GM18498 (cell line): ENCODE data around the gene ABCC4.
A peak's percentile ranks its signal among the peaks of the same experiment; 100 is the strongest.
"Not testable (repeated sequence)": the region's sequence is repeated elsewhere in the genome, so short reads cannot be mapped to it uniquely, and the experiment has no call there.

Source experiments
- ATAC-seq: cut with Tn5 transposase; IDR thresholded peaks from one replicate; pipeline ENCODE4 v1.9.1; 2021; ENCODE audit warnings: mild to moderate bottlenecking, moderate library complexity; ENCODE audit not compliant: unreplicated experiment

ABCC4 gene

DNA sequence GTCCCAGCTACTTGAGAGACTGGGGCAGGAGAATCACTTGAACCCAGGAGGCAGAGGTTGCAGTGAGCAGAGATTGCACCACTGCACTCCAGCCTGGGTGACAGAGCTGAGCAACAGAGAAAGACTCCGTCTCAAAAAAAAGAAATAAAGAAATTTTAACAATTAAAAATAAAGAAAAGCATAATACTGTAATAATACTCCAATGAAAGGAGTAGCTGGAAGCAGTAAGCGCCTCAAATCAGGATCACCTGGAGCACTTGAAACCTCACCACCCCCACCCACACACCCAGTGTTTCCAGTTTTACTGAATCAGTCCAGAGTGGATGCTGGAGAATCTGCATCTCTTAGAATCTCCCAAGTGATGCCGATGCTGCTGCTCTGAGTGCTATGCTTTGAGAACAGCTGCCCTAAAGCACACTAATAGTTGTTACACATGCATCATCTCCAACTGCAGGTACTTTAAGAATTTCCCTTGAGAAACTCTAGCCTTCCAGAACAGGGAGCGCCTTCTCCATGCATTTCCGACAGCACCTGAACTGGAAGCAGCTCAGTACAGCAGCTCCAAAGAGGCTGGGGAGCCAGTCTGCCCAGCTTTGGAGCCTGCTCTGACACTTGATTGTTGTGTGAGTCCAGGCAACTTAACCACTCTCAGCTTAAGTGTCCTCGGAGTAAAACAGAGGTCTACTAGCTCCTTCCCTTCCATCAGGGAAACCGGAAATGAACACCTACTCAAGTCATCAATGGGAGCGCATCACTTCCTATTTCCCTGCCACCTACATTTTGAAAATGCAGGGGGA, 2.9 kb downstream of the ABCC4 start:
- no peak for ATAC-seq

- ATAC-seq: no peak
These were observed 4.8 kb downstream of the ABCC4 start for GRCh38 chr13:95296326-95296925.

DNA sequence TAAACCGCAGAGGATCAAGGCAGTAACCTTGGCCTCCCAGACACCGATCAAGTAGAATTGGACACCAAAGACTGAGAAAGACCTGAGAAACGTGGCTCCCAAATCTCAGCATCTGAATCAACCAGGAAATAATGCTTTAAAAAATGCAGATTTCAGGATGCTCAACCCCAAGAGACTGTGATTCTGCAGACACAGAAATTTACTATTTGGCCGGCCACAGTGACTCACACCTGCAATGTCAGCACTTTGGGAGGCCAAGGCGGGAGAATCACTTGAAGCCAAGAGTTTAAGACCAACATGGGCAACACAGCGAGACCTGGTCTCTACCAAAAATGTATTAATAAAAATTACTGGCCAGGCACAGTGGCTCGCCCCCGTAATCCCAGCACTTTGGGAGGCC, 6.2 kb downstream of the ABCC4 start:
- no peak for ATAC-seq

- ATAC-seq: no peak
These were observed 8.6 kb downstream of the ABCC4 start for GRCh38 chr13:95292622-95293021.

GRCh38 chr13:95289901-95290300, 11.3 kb downstream of the ABCC4 start:
- ATAC-seq: not testable (repeated sequence)

GRCh38 chr13:95289020-95289444, 12.2 kb downstream of the ABCC4 start:
- no peak for ATAC-seq

GRCh38 chr13:95284436-95284835, 16.8 kb downstream of the ABCC4 start:
- ATAC-seq: no peak

- ATAC-seq: no peak
These were observed 22.2 kb downstream of the ABCC4 start for GRCh38 chr13:95279016-95279415.

DNA sequence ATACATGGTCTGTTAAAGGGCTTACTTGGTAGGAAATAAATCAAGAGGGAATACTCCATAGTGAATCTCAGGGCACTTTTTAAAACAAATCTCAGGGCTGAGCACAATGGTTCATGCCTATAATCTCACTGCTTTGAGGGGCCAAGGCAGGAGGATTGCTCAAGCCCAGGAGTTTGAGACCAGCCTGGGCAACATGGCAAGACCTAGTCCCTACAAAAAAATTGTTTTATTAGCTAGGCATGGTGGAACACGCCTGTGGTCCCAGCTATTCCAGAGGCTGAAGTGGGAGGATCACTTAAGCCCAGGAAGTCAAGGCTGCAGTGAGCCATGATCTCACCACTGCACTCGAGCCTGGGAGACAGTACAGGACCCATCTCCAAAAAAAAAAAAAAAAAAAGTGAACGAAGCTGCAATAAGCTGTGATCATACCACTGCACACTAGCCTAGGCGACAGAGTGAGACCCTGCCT, 25.2 kb downstream of the ABCC4 start:
- no peak for ATAC-seq

- no peak for ATAC-seq
These were observed 25.8 kb downstream of the ABCC4 start for GRCh38 chr13:95275322-95276036.

- not testable (repeated sequence) for ATAC-seq
These were observed 27.6 kb downstream of the ABCC4 start for GRCh38 chr13:95273592-95274132.

DNA sequence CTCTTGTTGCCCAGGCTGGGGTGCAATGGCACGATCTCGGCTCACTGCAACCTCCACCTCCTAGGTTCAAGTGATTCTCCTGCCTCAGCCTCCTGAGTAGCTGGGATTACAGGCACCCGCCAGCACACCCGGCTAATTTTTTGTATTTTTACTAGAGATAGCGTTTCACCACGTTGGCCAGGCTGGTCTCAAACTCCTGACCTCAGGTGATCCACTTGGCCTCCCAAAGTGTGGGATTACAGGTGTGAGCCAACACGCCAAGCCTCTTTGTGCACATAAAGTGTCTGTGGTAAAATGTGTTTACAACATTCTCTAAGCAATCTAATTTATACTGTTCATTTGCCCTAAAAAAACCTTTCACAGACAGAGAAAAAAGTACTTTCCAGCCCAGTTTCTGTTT, 29.2 kb downstream of the ABCC4 start:
- ATAC-seq: not testable (repeated sequence)

GRCh38 chr13:95269756-95270155, 31.5 kb downstream of the ABCC4 start:
- ATAC-seq: no peak

DNA sequence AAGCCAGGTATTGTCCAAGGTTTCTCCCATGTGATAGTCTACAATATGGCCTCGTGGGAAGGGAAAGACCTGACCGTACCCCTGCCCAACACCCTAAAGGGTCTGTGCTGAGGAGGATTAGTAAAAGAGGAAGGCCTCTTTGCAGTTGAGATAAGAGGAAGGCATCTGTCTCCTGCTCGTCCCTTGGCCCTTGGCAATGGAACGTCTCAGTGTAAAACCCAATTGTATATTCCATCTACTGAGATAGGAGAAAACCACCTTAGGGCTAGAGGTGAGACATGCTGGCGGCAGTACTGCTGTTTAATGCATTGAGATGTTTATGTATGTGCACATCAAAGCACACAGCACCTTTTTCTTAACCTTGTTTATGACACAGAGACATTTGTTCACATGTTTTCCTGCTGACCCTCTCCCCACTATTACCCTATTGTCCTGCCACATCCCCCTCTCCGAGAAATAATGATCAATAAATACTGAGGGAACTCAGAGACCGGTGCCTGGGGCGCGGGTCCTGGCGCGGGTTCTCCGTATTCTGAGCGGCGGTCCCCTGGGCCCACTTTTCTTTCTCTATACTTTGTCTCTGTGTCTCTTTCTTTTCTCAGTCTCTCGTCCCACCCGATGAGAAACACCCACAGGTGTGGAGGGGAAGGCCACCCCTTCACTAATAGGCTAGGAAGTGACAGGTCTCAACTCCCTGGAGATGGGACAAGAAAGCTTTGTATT, 32.7 kb downstream of the ABCC4 start:
- not testable (repeated sequence) for ATAC-seq

- ATAC-seq: no peak
These were observed 33.4 kb downstream of the ABCC4 start for GRCh38 chr13:95267662-95268342.

- ATAC-seq: no peak
These were observed 37.0 kb downstream of the ABCC4 start for GRCh38 chr13:95264225-95264624.

- ATAC-seq: no peak
These were observed 38.3 kb downstream of the ABCC4 start for GRCh38 chr13:95262837-95263384.

DNA sequence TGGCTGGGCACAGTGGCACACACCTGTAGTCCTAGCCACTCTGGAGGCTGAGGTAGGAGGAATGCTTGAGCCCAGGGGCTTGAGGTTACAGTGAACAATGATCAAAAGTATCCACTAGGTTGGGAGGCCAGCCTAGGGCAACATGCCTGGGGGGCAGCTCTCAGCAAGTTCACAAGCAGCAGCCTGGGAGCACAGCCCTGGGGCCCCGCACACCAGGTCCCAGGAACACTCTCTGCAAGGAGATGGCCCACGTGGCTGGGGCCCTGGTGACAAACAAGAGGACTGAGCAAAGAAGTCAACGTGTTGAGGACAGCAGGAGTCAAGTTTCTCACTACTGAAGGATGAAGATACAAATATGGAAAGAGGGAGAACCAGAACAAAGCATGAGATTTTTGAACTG, 39.3 kb downstream of the ABCC4 start:
- ATAC-seq: no peak

DNA sequence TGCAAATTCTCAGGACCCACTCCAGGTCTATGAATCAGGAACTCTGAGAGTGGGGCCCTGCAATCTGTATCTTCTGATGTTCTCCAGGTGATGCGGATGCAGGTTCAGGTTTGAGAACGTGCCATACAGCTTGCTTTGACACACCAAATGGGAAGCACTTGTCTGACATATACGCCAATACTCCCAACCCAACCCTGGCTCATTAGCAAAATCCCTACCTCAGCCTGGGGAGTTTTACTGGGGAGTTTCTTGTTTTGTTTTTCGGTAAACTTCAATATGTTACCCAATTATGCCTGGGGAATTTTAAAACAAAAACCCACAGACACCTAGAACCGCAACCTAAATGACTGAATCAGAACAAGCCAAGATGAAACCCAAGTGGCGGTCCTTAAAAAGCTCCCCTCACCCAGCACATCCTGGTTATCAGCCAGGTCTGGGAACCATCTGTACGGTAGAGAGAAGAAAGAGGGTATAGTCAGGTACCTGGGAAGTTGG, 41.2 kb downstream of the ABCC4 start:
- ATAC-seq: peak; percentile 55
